ENCODE data around the gene GNB4. TPM values are rescaled to one million over a fixed set of nuclear protein-coding genes. Genes with fewer than 3 reads are reported as not detected.

The GNB4 gene
- total RNA-seq, 1 donor from 2014 or later, result 19.1 TPM

- no peaks in the 10 kb centered on the region for H3K36me3 Mint-ChIP-seq (ENCODE audit: unreplicated experiment)
- no peak overlapping the region for H3K4me3 Mint-ChIP-seq (ENCODE audit: unreplicated experiment)
- no peaks in the 10 kb centered on the region for H3K27me3 Mint-ChIP-seq (ENCODE audit: unreplicated experiment)
- DNase-seq, result no peak
- H3K4me1 Mint-ChIP-seq (ENCODE audit: low read depth, unreplicated experiment), result peaks cover 3% of the 10 kb centered on the region
- no peak overlapping the region for H3K27ac Mint-ChIP-seq (ENCODE audit: unreplicated experiment)
- TF ChIP-seq CTCF (IDR thresholded peaks at IDR 0.05; ENCODE audit: partially characterized antibody, unreplicated experiment), result no peak
- peaks cover 1% of the 10 kb centered on the region for H3K9me3 Mint-ChIP-seq (ENCODE audit: unreplicated experiment)
Observed at GRCh38 chr3:179432021-179432420, 19.2 kb downstream of the GNB4 start.

- no peak for DNase-seq
- H3K36me3 Mint-ChIP-seq (ENCODE audit: unreplicated experiment), result no peaks in the 10 kb centered on the region
- H3K27me3 Mint-ChIP-seq (ENCODE audit: unreplicated experiment), result no peaks in the 10 kb centered on the region
- H3K4me3 Mint-ChIP-seq (ENCODE audit: unreplicated experiment), result no peak overlapping the region
- H3K27ac Mint-ChIP-seq (ENCODE audit: unreplicated experiment), result no peak overlapping the region
- H3K4me1 Mint-ChIP-seq (ENCODE audit: low read depth, unreplicated experiment), result peaks cover 3% of the 10 kb centered on the region
- peaks cover 1% of the 10 kb centered on the region for H3K9me3 Mint-ChIP-seq (ENCODE audit: unreplicated experiment)
- TF ChIP-seq CTCF (IDR thresholded peaks at IDR 0.05; ENCODE audit: partially characterized antibody, unreplicated experiment), result no peak
Observed at GRCh38 chr3:179430277-179430870, 20.9 kb downstream of the GNB4 start.

- DNase-seq, result no peak
- H3K4me3 Mint-ChIP-seq (ENCODE audit: unreplicated experiment), result no peak overlapping the region
- H3K36me3 Mint-ChIP-seq (ENCODE audit: unreplicated experiment), result peaks cover 5% of the 10 kb centered on the region
- no peaks in the 10 kb centered on the region for H3K27me3 Mint-ChIP-seq (ENCODE audit: unreplicated experiment)
- H3K9me3 Mint-ChIP-seq (ENCODE audit: unreplicated experiment), result peaks cover 1% of the 10 kb centered on the region
- no peak overlapping the region for H3K27ac Mint-ChIP-seq (ENCODE audit: unreplicated experiment)
- H3K4me1 Mint-ChIP-seq (ENCODE audit: low read depth, unreplicated experiment), result no peaks in the 10 kb centered on the region
- TF ChIP-seq CTCF (IDR thresholded peaks at IDR 0.05; ENCODE audit: partially characterized antibody, unreplicated experiment), result no peak
Observed at GRCh38 chr3:179428876-179429548, 22.3 kb downstream of the GNB4 start.

GRCh38 chr3:179425075-179425474 is 26.2 kb downstream of the GNB4 start:
- TF ChIP-seq CTCF (IDR thresholded peaks at IDR 0.05; ENCODE audit: partially characterized antibody, unreplicated experiment), result no peak
- H3K9me3 Mint-ChIP-seq (ENCODE audit: unreplicated experiment), result peaks cover 1% of the 10 kb centered on the region
- DNase-seq, result no peak
- H3K27me3 Mint-ChIP-seq (ENCODE audit: unreplicated experiment), result no peaks in the 10 kb centered on the region
- H3K36me3 Mint-ChIP-seq (ENCODE audit: unreplicated experiment), result peaks cover 5% of the 10 kb centered on the region
- no peak overlapping the region for H3K27ac Mint-ChIP-seq (ENCODE audit: unreplicated experiment)
- H3K4me3 Mint-ChIP-seq (ENCODE audit: unreplicated experiment), result no peak overlapping the region
- H3K4me1 Mint-ChIP-seq (ENCODE audit: low read depth, unreplicated experiment), result no peaks in the 10 kb centered on the region

DNA sequence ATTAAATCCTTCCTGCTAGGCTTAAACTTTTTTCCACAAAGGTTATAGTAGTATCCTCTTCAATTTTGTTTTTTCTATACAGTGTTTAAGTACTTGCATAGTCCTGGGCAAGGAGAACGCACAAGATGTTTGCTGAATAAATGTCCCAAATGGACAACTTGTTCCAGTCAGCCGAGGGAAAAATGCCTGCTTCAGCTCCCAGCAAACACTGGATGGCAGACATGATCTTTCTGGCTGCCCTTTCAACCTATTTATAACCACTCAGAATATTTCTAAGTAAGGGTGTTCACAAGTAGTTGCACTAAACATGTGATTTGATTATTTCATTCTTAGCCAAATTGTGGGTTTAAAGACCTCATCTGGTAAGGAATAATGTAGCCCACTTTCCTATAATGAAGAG is 29.8 kb downstream of the GNB4 start:
- H3K4me3 Mint-ChIP-seq (ENCODE audit: unreplicated experiment), result no peak overlapping the region
- H3K27ac Mint-ChIP-seq (ENCODE audit: unreplicated experiment), result no peak overlapping the region
- H3K27me3 Mint-ChIP-seq (ENCODE audit: unreplicated experiment), result peaks cover 2% of the 10 kb centered on the region
- no peak for DNase-seq
- peaks cover 5% of the 10 kb centered on the region for H3K36me3 Mint-ChIP-seq (ENCODE audit: unreplicated experiment)
- no peaks in the 10 kb centered on the region for H3K9me3 Mint-ChIP-seq (ENCODE audit: unreplicated experiment)
- TF ChIP-seq CTCF (IDR thresholded peaks at IDR 0.05; ENCODE audit: partially characterized antibody, unreplicated experiment), result no peak
- H3K4me1 Mint-ChIP-seq (ENCODE audit: low read depth, unreplicated experiment), result no peaks in the 10 kb centered on the region

Data from glutamatergic neuron (in vitro differentiated cells).